ENCODE data around the gene MACC1. TPM values are rescaled to one million over a fixed set of nuclear protein-coding genes. Genes with fewer than 3 reads are reported as not detected.

MACC1 gene
- polyA plus RNA-seq, 1 experiment: not detected

DNA sequence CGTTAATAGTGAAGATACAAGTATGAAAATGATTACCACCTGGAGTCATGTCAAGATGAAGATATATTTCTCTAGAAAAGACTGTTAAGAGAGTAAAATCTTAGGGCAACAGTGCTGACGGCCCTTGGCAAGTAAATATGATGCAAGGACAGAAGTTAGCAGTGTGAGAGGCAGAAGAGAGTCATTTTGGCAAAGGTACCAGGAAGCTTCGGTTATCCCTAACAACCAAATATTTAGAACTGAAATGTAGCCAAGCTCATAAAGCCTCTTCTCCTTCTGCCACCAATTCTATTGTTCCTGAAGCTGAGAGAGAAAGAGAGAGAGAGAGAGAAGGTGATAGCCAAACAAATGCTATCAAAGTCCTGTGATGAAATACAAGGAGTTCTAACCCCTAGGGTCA is 109.6 kb downstream of the MACC1 start:
- POLR2A ChIA-PET: no interaction called here
- no peak for TF ChIP-seq CTCF (IDR thresholded peaks at IDR 0.05; ENCODE audit: insufficient read depth, low read depth, low read length)
- no peaks in the 10 kb centered on the region for H3K27me3 ChIP-seq (ENCODE audit: control insufficient read depth, insufficient read depth, low read length)
- no peak overlapping the region for H3K4me3 ChIP-seq (ENCODE audit: low read depth, low read length)
- peak; percentile 1 for DNase-seq (ENCODE audit: low read depth)
- H3K36me3 ChIP-seq (ENCODE audit: control insufficient read depth, insufficient read depth, low read length): no peaks in the 10 kb centered on the region
- CTCF ChIA-PET: interaction anchor here (1.1 to 1.3 kb wide), 2 partner anchors 13 to 65 kb away, joined by 3 read pairs; no protein-coding TSS in a partner anchor

- TF ChIP-seq CTCF (IDR thresholded peaks at IDR 0.05; ENCODE audit: insufficient read depth, low read depth, low read length): no peak
- DNase-seq (ENCODE audit: low read depth): no peak
Observed at GRCh38 chr7:20104696-20105095, 112.5 kb downstream of the MACC1 start.

DNA sequence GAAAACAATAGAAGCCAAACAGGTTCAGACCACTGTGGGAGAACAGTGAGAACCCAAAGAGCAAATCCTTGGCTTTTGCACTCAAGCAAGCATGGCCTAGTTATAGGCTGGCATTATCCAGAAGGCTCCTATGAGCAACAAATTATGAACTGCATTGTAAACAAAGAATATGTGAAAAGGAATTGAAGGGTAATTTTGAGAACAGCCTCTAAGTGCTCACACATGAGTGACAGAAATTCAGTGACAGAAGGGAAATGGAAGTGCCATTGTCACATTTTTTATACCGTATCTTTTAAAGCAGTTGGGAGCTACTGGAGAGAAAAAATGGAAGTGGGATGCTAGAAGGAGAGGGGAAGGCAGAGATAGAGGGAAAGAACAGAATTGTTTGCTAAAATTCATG is 114.2 kb downstream of the MACC1 start:
- H3K4me3 ChIP-seq (ENCODE audit: low read depth, low read length): no peak overlapping the region
- ChIA-PET CTCF (no interaction called here), POLR2A (no interaction called here)
- no peak for TF ChIP-seq CTCF (IDR thresholded peaks at IDR 0.05; ENCODE audit: insufficient read depth, low read depth, low read length)
- no peaks in the 10 kb centered on the region for H3K27me3 ChIP-seq (ENCODE audit: control insufficient read depth, insufficient read depth, low read length)
- no peaks in the 10 kb centered on the region for H3K36me3 ChIP-seq (ENCODE audit: control insufficient read depth, insufficient read depth, low read length)
- no peak for DNase-seq (ENCODE audit: low read depth)

More at GRCh38 chr7:20104696-20105095, 112.5 kb downstream of the MACC1 start:
- Histone ChIP-seq H3K27me3 (ENCODE audit: control insufficient read depth, insufficient read depth, low read length) (no peaks in the 10 kb centered on the region), H3K4me3 (ENCODE audit: low read depth, low read length) (no peak overlapping the region), H3K36me3 (ENCODE audit: control insufficient read depth, insufficient read depth, low read length) (no peaks in the 10 kb centered on the region)
- CTCF ChIA-PET: interaction anchor here (1.3 kb wide), 1 partner anchor 23 kb away, joined by 3 read pairs; no protein-coding TSS in a partner anchor
- POLR2A ChIA-PET: no interaction called here

DNA sequence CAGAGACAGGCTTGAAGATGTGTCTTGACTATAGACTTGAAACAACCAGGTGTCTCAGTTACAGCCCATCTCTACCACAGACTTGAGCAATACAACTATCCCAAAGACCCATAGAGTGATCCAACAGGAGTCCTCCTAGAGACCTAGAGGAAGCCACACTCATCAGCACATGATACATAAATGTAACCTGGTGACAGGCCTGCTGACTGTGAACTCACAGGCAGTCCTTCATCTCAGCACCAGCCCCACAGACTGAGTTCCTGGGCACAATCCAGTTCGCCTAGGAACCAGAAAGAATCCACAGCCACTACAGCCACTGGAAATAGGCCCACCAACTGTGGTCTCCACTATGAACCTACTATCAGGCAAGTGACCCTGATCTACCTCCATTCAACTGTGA is 121.3 kb downstream of the MACC1 start:
- no peaks in the 10 kb centered on the region for H3K27me3 ChIP-seq (ENCODE audit: control insufficient read depth, insufficient read depth, low read length)
- DNase-seq (ENCODE audit: low read depth): no peak
- CTCF ChIA-PET: no interaction called here
- TF ChIP-seq CTCF (IDR thresholded peaks at IDR 0.05; ENCODE audit: insufficient read depth, low read depth, low read length): no peak
- H3K4me3 ChIP-seq (ENCODE audit: low read depth, low read length): no peak overlapping the region
- no peaks in the 10 kb centered on the region for H3K36me3 ChIP-seq (ENCODE audit: control insufficient read depth, insufficient read depth, low read length)
- POLR2A ChIA-PET: no interaction called here

GRCh38 chr7:20095436-20095835 is 121.7 kb downstream of the MACC1 start:
- ChIA-PET CTCF (no interaction called here), POLR2A (no interaction called here)
- no peak for TF ChIP-seq CTCF (IDR thresholded peaks at IDR 0.05; ENCODE audit: insufficient read depth, low read depth, low read length)

More at GRCh38 chr7:20095436-20095835, 121.7 kb downstream of the MACC1 start:
- Histone ChIP-seq H3K36me3 (ENCODE audit: control insufficient read depth, insufficient read depth, low read length) (no peaks in the 10 kb centered on the region), H3K27me3 (ENCODE audit: control insufficient read depth, insufficient read depth, low read length) (no peaks in the 10 kb centered on the region), H3K4me3 (ENCODE audit: low read depth, low read length) (no peak overlapping the region)
- DNase-seq (ENCODE audit: low read depth): no peak

Measured in BJ (cell line).